ENCODE measurements around the gene ZNF771. TPM values are rescaled to one million over a fixed set of nuclear protein-coding genes. Genes with fewer than 3 reads are reported as not detected.
"Not testable (repeated sequence)": the region's sequence is repeated elsewhere in the genome, so short reads cannot be mapped to it uniquely, and the experiment has no call there.

Gene ZNF771
- total and polyA plus RNA-seq, 4 experiments from 2014 or later, result 1.4 to 6.5 (median 5.5) TPM

DNA sequence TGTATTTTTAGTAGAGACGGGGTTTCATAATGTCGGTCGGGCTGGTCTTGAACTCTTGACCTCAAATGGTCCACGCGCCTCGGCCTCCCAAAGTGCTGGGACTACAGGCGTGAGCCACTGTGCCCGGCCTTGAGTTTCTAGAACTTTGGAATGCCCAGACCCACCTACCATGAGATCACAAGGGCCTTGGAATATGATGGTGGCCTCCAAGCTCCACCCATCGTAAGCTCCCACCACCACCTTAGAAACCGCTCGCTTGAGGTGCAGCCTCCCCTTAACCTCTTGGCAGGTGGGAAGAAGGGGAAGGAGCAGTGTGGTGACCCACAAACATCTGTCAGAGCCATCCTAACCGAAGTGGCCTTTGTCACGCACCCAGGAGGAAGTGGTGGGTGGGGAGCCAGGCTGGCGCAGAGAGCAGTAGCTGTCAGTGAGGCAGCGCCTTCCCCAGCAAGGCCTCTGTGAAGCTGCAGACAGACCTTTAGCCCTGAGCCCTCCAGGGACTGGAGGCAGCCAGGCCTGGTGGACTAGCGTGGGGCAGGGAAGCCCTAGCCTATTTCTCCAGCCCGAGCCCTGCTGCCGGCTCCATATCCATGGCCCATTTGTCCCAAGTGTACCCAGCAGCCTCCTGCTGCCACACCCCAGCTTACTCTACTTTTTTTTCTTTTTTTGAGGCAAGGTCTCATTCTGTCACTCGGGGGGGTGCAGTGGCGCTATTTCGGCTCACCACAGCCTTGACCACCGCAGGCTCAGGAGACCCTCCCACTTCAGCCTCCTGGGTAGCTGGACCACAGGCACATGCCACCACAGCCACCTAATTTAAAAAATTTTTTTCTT, 51.4 kb downstream of the ZNF771 start:
- H3K4me3 ChIP-seq (ENCODE audit: low read length in 2 of 2), result peak overlapping the region in 1 of 2 donors; percentile 19
- POLR2A ChIA-PET (ENCODE audit: partially characterized antibody), result interaction anchor here (0.6 to 29.5 kb wide), 21 partner anchors 9 to 393 kb away, joined by 3 to 1162 read pairs (median 6); partner anchors contain the start of genes ALDOA, DCTPP1, ITGAL and PRR14
- peaks cover 18 to 49% (median 31%) of the 10 kb centered on the region in 4 donors for H3K4me1 Mint-ChIP-seq

DNA sequence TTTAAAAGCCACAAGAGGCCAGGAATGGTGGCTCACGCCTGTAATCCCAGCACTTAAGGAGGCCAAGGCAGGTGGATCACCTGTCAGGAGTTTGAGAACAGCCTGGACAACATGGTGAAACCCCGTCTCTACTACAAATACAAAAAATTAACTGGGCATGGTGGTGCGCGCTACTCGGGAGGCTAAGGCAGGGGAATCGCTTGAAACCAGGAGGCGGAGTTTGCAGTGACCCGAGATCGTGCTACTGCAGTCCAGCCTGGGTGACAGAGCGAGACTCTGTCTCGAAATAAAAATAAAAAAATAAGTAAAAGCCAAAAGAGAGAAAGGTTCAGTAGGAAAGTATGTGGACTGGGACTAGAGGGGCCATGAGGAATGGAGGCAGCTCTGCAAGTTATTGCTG, 52.0 kb downstream of the ZNF771 start:
- Histone ChIP-seq H3K9me3 (ENCODE audit: control insufficient read depth in 1 of 2, low read length in 2 of 2) (no peaks in the 10 kb centered on the region), H3K27ac (ENCODE audit: low read depth, low read length) (peak overlapping the region; percentile 48), H3K4me3 (ENCODE audit: low read length in 2 of 2) (no peak overlapping the region), H3K27me3 (ENCODE audit: insufficient read depth, low read length) (no peaks in the 10 kb centered on the region), H3K36me3 (ENCODE audit: insufficient read depth, low read length) (no peaks in the 10 kb centered on the region), H3K4me1 (ENCODE audit: insufficient read depth, low read length) (peaks cover 35% of the 10 kb centered on the region)
- Mint-ChIP-seq H3K36me3 (no peaks in the 10 kb centered on the region), H3K27ac (peak overlapping the region in 5 of 7 donors; percentile 35 to 95 (median 89)), H3K9me3 (peaks cover 0 to 2% (median 0%) of the 10 kb centered on the region in 8 donors), H3K4me3 (peak overlapping the region in 2 of 8 donors; percentile 39 to 74), H3K4me1 (peaks cover 17 to 44% (median 30%) of the 10 kb centered on the region in 4 donors), H3K27me3 (no peaks in the 10 kb centered on the region)
- DNase-seq, result no peak
- intact Hi-C loops (cut with micrococcal nuclease), result no loop called here
- ChIA-PET CTCF (ENCODE audit: partially characterized antibody) (interaction anchor here (3.9 to 8.1 kb wide), 3 partner anchors 11 to 30 kb away, joined by 12 to 95 read pairs (median 55); partner anchors contain the start of genes DCTPP1 and ITGAL), POLR2A (ENCODE audit: partially characterized antibody) (interaction anchor here (0.9 to 29.5 kb wide), 15 partner anchors 10 to 394 kb away, joined by 3 to 1162 read pairs (median 9); partner anchors contain the start of genes ALDOA, DCTPP1, ITGAL and SEPHS2)

More for the DNA sequence above, 51.4 kb downstream of the ZNF771 start:
- Mint-ChIP-seq H3K9me3 (peaks cover 0 to 2% (median 0%) of the 10 kb centered on the region in 8 donors), H3K36me3 (no peaks in the 10 kb centered on the region), H3K27ac (peak overlapping the region; percentile 87 to 95 (median 89)), H3K27me3 (no peaks in the 10 kb centered on the region), H3K4me3 (peak overlapping the region; percentile 64 to 81 (median 70))
- no peaks in the 10 kb centered on the region for H3K36me3 ChIP-seq (ENCODE audit: insufficient read depth, low read length)
- CTCF ChIA-PET (ENCODE audit: partially characterized antibody), result interaction anchor here (1.0 to 8.1 kb wide), 6 partner anchors 10 to 170 kb away, joined by 3 to 95 read pairs (median 8); partner anchors contain the start of genes DCTPP1 and ITGAL
- H3K9me3 ChIP-seq (ENCODE audit: control insufficient read depth in 1 of 2, low read length in 2 of 2), result no peaks in the 10 kb centered on the region
- DNase-seq, result peak; percentile 72 to 85 (median 76)
- H3K27me3 ChIP-seq (ENCODE audit: insufficient read depth, low read length), result no peaks in the 10 kb centered on the region
- H3K4me1 ChIP-seq (ENCODE audit: insufficient read depth, low read length), result peaks cover 35% of the 10 kb centered on the region
- intact Hi-C loops (cut with micrococcal nuclease), result loop anchor here (1.0 kb wide), 1 partner anchor 14 kb away; the partner anchor contains the start of gene ITGAL
- H3K27ac ChIP-seq (ENCODE audit: low read depth, low read length), result peak overlapping the region; percentile 48

DNA sequence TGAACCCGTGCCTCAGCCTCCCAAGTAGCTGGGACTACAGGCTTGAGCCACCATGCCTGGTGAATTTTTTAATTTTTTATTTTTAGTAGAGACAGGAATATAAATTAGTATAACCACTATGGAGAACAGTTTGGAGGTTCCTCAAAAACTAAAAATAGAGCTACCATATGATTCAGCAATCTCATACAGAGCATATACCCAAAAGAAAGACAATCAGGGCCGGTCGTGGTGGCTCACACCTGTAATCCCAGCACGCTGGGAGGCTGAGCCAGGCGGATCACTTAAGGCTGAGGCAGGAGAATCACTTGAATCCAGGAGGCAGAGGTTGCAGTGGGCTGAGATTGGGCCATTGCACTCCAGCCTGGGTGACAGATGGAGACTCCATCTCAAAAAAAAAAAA, 54.0 kb downstream of the ZNF771 start:
- H3K27ac Mint-ChIP-seq; intact Hi-C loops (cut with micrococcal nuclease); H3K9me3 ChIP-seq (ENCODE audit: control insufficient read depth in 1 of 2, low read length in 2 of 2); H3K27me3 Mint-ChIP-seq; H3K4me3 ChIP-seq (ENCODE audit: low read length in 2 of 2); H3K36me3 Mint-ChIP-seq; H3K27me3 ChIP-seq (ENCODE audit: insufficient read depth, low read length); H3K4me3 Mint-ChIP-seq; H3K27ac ChIP-seq (ENCODE audit: low read depth, low read length); H3K36me3 ChIP-seq (ENCODE audit: insufficient read depth, low read length); DNase-seq; H3K9me3 Mint-ChIP-seq: not testable (repeated sequence)
- CTCF ChIA-PET (ENCODE audit: partially characterized antibody), result interaction anchor here (0.6 to 8.1 kb wide), 3 partner anchors 10 to 135 kb away, joined by 3 to 95 read pairs (median 55); partner anchors contain the start of gene ITGAL
- H3K4me1 Mint-ChIP-seq, result peaks cover 20 to 49% (median 32%) of the 10 kb centered on the region in 4 donors
- POLR2A ChIA-PET (ENCODE audit: partially characterized antibody), result interaction anchor here (0.6 to 29.5 kb wide), 7 partner anchors 16 to 197 kb away, joined by 3 to 1162 read pairs (median 4); partner anchors contain the start of genes FBRS, ITGAL, SEPHS2 and ZNF747
- H3K4me1 ChIP-seq (ENCODE audit: insufficient read depth, low read length), result peaks cover 39% of the 10 kb centered on the region

DNA sequence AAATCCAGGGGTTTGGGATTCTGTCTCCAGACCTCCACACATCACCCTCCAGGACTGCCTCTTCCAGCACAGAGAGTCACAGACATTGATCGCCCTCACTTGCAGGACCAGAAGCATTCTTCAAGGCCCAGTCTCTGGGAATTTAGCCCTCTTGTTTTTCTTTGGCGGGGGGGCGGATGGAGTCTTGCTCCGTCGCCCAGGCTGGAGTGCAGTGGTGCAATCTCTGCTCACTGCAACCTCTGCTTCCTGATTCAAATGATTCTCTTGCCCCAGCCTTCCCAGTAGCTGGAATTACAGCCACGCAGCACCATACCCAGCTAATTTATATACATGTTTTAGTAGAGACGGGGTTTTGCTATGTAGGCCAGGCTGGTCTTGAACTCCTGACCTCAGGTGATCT, 56.7 kb downstream of the ZNF771 start:
- no peaks in the 10 kb centered on the region for H3K9me3 Mint-ChIP-seq
- ChIA-PET POLR2A (ENCODE audit: partially characterized antibody) (interaction anchor here (1.0 to 1.4 kb wide), 2 partner anchors 9 to 16 kb away, joined by 3 to 8 read pairs; partner anchors contain the start of gene ITGAL), CTCF (ENCODE audit: partially characterized antibody) (interaction anchor here (1.3 kb wide), 1 partner anchor 14 kb away, joined by 7 read pairs; no protein-coding TSS in a partner anchor)
- no peak overlapping the region for H3K27ac ChIP-seq (ENCODE audit: low read depth, low read length)
- no peaks in the 10 kb centered on the region for H3K36me3 Mint-ChIP-seq
- H3K4me3 ChIP-seq (ENCODE audit: low read length in 2 of 2), result no peak overlapping the region
- no peak overlapping the region for H3K27ac Mint-ChIP-seq
- no peaks in the 10 kb centered on the region for H3K27me3 Mint-ChIP-seq
- no peaks in the 10 kb centered on the region for H3K9me3 ChIP-seq (ENCODE audit: control insufficient read depth in 1 of 2, low read length in 2 of 2)
- peaks cover 14% of the 10 kb centered on the region for H3K4me1 ChIP-seq (ENCODE audit: insufficient read depth, low read length)
- no peak for DNase-seq
- no peaks in the 10 kb centered on the region for H3K27me3 ChIP-seq (ENCODE audit: insufficient read depth, low read length)
- H3K4me3 Mint-ChIP-seq, result no peak overlapping the region
- no peaks in the 10 kb centered on the region for H3K36me3 ChIP-seq (ENCODE audit: insufficient read depth, low read length)
- intact Hi-C loops (cut with micrococcal nuclease), result no loop called here
- peaks cover 5 to 27% (median 14%) of the 10 kb centered on the region in 4 donors for H3K4me1 Mint-ChIP-seq

Other genes with a start within 250 kb of the ZNF771 start
- 100 to 1,000 TPM; 745 to 769 TPM for gene CORO1A, start 224.0 kb upstream of the ZNF771 start, total RNA-seq
- gene CORO1A, start 224.0 kb upstream of the ZNF771 start, polyA plus RNA-seq, result 1,000 to 10,000 TPM; 1,217 to 1,230 TPM
- 10 to 100 TPM; 62.1 to 79.0 TPM for gene BOLA2B, start 213.9 kb upstream of the ZNF771 start, total RNA-seq
- 100 to 1,000 TPM; 144 to 169 TPM for gene BOLA2B, start 213.9 kb upstream of the ZNF771 start, polyA plus RNA-seq
- gene SLX1A, start 213.7 kb upstream of the ZNF771 start, total RNA-seq, result 10 to 100 TPM; 57.5 to 65.6 TPM
- 10 to 100 TPM; 44.5 to 60.7 TPM for gene SLX1A, start 213.7 kb upstream of the ZNF771 start, polyA plus RNA-seq
- gene SULT1A3, start 208.4 kb upstream of the ZNF771 start, total RNA-seq, result 10 to 100 TPM; 42.5 to 46.2 TPM
- gene SULT1A3, start 208.4 kb upstream of the ZNF771 start, polyA plus RNA-seq, result 1 to 10 TPM; 1.2 to 3.9 TPM
- gene NPIPB13, start 159.1 kb upstream of the ZNF771 start, total RNA-seq, result 10 to 100 TPM; 20.0 to 27.8 TPM
- 1 to 10 TPM in 1 of 2 donors, under 1 TPM in 1; 0.19 to 2.9 TPM for gene NPIPB13, start 159.1 kb upstream of the ZNF771 start, polyA plus RNA-seq
- 10 to 100 TPM; 72.9 to 79.4 TPM for gene CD2BP2, start 52.3 kb upstream of the ZNF771 start, total RNA-seq
- 10 to 100 TPM; 23.7 to 24.4 TPM for gene CD2BP2, start 52.3 kb upstream of the ZNF771 start, polyA plus RNA-seq
- gene TBC1D10B, start 37.1 kb upstream of the ZNF771 start, total RNA-seq, result 10 to 100 TPM; 47.0 to 55.3 TPM
- 10 to 100 TPM in 1 of 2 donors, 1 to 10 TPM in 1; 8.5 to 16.1 TPM for gene TBC1D10B, start 37.1 kb upstream of the ZNF771 start, polyA plus RNA-seq
- gene MYL11, start 32.8 kb upstream of the ZNF771 start, total RNA-seq, result 1 to 10 TPM in 1 of 2 experiments, not detected in 1; 1.3 TPM
- gene MYL11, start 32.8 kb upstream of the ZNF771 start, polyA plus RNA-seq, result 1 to 10 TPM in 1 of 2 donors, not detected in 1; 1.1 TPM
- 100 to 1,000 TPM; 198 to 206 TPM for gene SEPTIN1, start 25.0 kb upstream of the ZNF771 start, total RNA-seq
- 100 to 1,000 TPM; 210 to 212 TPM for gene SEPTIN1, start 25.0 kb upstream of the ZNF771 start, polyA plus RNA-seq
- 10 to 100 TPM; 15.8 to 16.7 TPM for gene ZNF48, start 12.2 kb upstream of the ZNF771 start, total RNA-seq
- 10 to 100 TPM in 1 of 2 donors, 1 to 10 TPM in 1; 5.5 to 10.7 TPM for gene ZNF48, start 12.2 kb upstream of the ZNF771 start, polyA plus RNA-seq
- gene DCTPP1, start 22.4 kb downstream of the ZNF771 start, total RNA-seq, result 10 to 100 TPM; 15.0 to 18.0 TPM
- 100 to 1,000 TPM in 1 of 2 donors, 10 to 100 TPM in 1; 87.0 to 115 TPM for gene DCTPP1, start 22.4 kb downstream of the ZNF771 start, polyA plus RNA-seq
- gene SEPHS2, start 38.3 kb downstream of the ZNF771 start, total RNA-seq, result 10 to 100 TPM; 42.0 to 44.4 TPM
- 10 to 100 TPM; 56.4 to 65.9 TPM for gene SEPHS2, start 38.3 kb downstream of the ZNF771 start, polyA plus RNA-seq
- gene ITGAL, start 65.1 kb downstream of the ZNF771 start, total RNA-seq, result 100 to 1,000 TPM; 648 to 657 TPM
- 100 to 1,000 TPM; 110 to 159 TPM for gene ITGAL, start 65.1 kb downstream of the ZNF771 start, polyA plus RNA-seq
- 1 to 10 TPM; 5.8 to 6.1 TPM for gene ZNF768, start 119.0 kb downstream of the ZNF771 start, total RNA-seq
- gene ZNF768, start 119.0 kb downstream of the ZNF771 start, polyA plus RNA-seq, result 1 to 10 TPM in 1 of 2 donors, under 1 TPM in 1; 0.69 to 1.7 TPM
- gene ZNF747, start 127.3 kb downstream of the ZNF771 start, total RNA-seq, result 10 to 100 TPM; 15.7 to 17.8 TPM
- 1 to 10 TPM; 7.8 to 8.8 TPM for gene ZNF747, start 127.3 kb downstream of the ZNF771 start, polyA plus RNA-seq
- 10 to 100 TPM; 28.9 to 29.3 TPM for gene ZNF764, start 150.8 kb downstream of the ZNF771 start, total RNA-seq
- gene ZNF764, start 150.8 kb downstream of the ZNF771 start, polyA plus RNA-seq, result 1 to 10 TPM; 4.2 to 8.8 TPM
- gene ZNF688, start 164.1 kb downstream of the ZNF771 start, total RNA-seq, result 10 to 100 TPM; 21.4 to 22.7 TPM
- 10 to 100 TPM; 31.7 to 33.8 TPM for gene ZNF688, start 164.1 kb downstream of the ZNF771 start, polyA plus RNA-seq
- 10 to 100 TPM; 33.4 to 34.2 TPM for gene ZNF785, start 178.1 kb downstream of the ZNF771 start, total RNA-seq
- gene ZNF785, start 178.1 kb downstream of the ZNF771 start, polyA plus RNA-seq, result 1 to 10 TPM; 1.7 to 3.4 TPM
- gene ZNF689, start 202.8 kb downstream of the ZNF771 start, total RNA-seq, result 10 to 100 TPM; 13.1 to 14.5 TPM
- gene ZNF689, start 202.8 kb downstream of the ZNF771 start, polyA plus RNA-seq, result 10 to 100 TPM; 11.9 to 13.5 TPM
- 100 to 1,000 TPM in 1 of 2 experiments, 10 to 100 TPM in 1; 92.0 to 100 TPM for gene PRR14, start 243.4 kb downstream of the ZNF771 start, total RNA-seq
- gene PRR14, start 243.4 kb downstream of the ZNF771 start, polyA plus RNA-seq, result 10 to 100 TPM in 1 of 2 donors, 1 to 10 TPM in 1; 8.7 to 25.9 TPM

All from CD4-positive, alpha-beta memory T cell (primary cell).